Uterus (tissue), 4 donors: ENCODE results near the gene TMEM222. TPM values are rescaled to one million over a fixed set of nuclear protein-coding genes. Genes with fewer than 3 reads are reported as not detected.
"Not testable (repeated sequence)": the region's sequence is repeated elsewhere in the genome, so short reads cannot be mapped to it uniquely, and the experiment has no call there.

Experiments used
- DNase-seq, 2 donors: peaks; one replicate each; pipeline ENCODE4 v3.0.0-alpha.2; 2019 to 2020
- H3K27ac ChIP-seq, 2 donors: fragments of 200-600 bp; sonication (generic); 1 replicate in 1 of 2; 2 replicates in 1 of 2; pipeline ENCODE4 v1.5.1; 2016 to 2018
- H3K27me3 ChIP-seq, 2 donors: fragments of 200-600 bp; sonication (generic); one replicate each; pipeline ENCODE4 v1.5.1; 2018 to 2019; ENCODE audit warnings: control low read depth in 1 of 2
- H3K36me3 ChIP-seq, 2 donors: fragments of 200-600 bp; sonication (generic); one replicate each; pipeline ENCODE4 v1.5.1; 2019; ENCODE audit warnings: control low read depth in 1 of 2
- H3K4me1 ChIP-seq, 2 donors: fragments of 200-600 bp; sonication (generic); one replicate each; pipeline ENCODE4 v1.5.1; 2018 to 2019; ENCODE audit warnings: control low read depth in 1 of 2
- H3K4me3 ChIP-seq, 2 donors: fragments of 200-600 bp; sonication (generic); 1 replicate in 1 of 2; 2 replicates in 1 of 2; pipeline ENCODE4 v1.5.1; 2018 to 2019; ENCODE audit warnings: mild to moderate bottlenecking in 1 of 2
- H3K9me3 ChIP-seq, 2 donors: fragments of 200-600 bp; sonication (generic); one replicate each; pipeline ENCODE4 v1.5.1; 2019; ENCODE audit warnings: control low read depth in 1 of 2
- POLR2A ChIP-seq, 2 donors: fragments of 450-650 bp; IDR thresholded peaks; one replicate each; pipeline ENCODE4 v1.6.1; 2016; ENCODE audit warnings: antibody characterized with exemption in 2 of 2, mild to moderate bottlenecking in 1 of 2, moderate library complexity in 1 of 2
- intact Hi-C: fragments of 100-400 bp; cut with DNase I; formaldehyde crosslinking; loops from one replicate; pipeline ENCODE4 v1.15.1; 2023; ENCODE audit warnings: low total_unique reads
- total RNA-seq, 4 donors: library from RNA; depleted of rRNA in 3 of 4; stranded (reverse); fragments of >200 nt in 3 of 4; gene quantifications; one replicate each; pipeline versions ENCODE4 v1.1.0 to v1.2.4, GENCODE V29; 2014 to 2023
- TF ChIP-seq, protein P1 (sequence below), 4 experiments: fragments of 200-600 bp in 2 of 4; fragments of 450-650 bp in 2 of 4; sonication (generic) in 2 of 4; IDR thresholded peaks; one replicate each; pipeline ENCODE4 v1.5.1; 2016 to 2019; ENCODE audit warnings: antibody characterized with exemption in 4 of 4, mild to moderate bottlenecking in 2 of 4, moderate library complexity in 1 of 4
- donor health status: DM: yes; HTN: yes; CAD: no.

The TMEM222 gene
- total RNA-seq, 4 donors from 2014 or later: 9.7 to 43.9 (median 18.6) TPM

DNA sequence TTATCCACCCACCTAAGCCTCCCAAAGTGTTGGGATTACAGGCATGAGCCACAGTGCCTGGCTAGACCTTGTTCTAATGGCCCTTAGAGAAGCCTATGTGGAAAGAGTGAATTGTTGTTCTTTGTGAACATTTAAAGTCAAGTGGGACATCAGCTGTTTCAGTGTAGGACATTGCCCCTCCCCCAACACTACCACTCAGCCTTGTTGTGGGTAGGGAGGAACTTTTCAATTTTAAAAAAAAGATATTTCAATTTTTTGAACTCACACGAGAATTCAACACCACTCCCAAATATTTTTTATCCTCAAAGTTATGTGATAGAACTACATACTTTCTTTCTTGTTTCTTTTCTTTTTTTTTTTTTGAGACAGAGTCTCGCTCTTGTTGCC lies 36.7 kb upstream of the TMEM222 start:
- Histone ChIP-seq H3K4me3 (no peak overlapping the region), H3K27me3 (no peaks in the 10 kb centered on the region), H3K27ac (no peak overlapping the region), H3K36me3 (no peaks in the 10 kb centered on the region), H3K4me1 (no peaks in the 10 kb centered on the region), H3K9me3 (no peaks in the 10 kb centered on the region)
- intact Hi-C loops: loop anchor here (10.0 kb wide), 1 partner anchor 240 kb away; no protein-coding TSS in a partner anchor
- DNase-seq: no peak
- TF ChIP-seq, protein P1, sequence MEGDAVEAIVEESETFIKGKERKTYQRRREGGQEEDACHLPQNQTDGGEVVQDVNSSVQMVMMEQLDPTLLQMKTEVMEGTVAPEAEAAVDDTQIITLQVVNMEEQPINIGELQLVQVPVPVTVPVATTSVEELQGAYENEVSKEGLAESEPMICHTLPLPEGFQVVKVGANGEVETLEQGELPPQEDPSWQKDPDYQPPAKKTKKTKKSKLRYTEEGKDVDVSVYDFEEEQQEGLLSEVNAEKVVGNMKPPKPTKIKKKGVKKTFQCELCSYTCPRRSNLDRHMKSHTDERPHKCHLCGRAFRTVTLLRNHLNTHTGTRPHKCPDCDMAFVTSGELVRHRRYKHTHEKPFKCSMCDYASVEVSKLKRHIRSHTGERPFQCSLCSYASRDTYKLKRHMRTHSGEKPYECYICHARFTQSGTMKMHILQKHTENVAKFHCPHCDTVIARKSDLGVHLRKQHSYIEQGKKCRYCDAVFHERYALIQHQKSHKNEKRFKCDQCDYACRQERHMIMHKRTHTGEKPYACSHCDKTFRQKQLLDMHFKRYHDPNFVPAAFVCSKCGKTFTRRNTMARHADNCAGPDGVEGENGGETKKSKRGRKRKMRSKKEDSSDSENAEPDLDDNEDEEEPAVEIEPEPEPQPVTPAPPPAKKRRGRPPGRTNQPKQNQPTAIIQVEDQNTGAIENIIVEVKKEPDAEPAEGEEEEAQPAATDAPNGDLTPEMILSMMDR (IDR thresholded peaks at IDR 0.05): no peak
- no peak for TF ChIP-seq POLR2A (IDR thresholded peaks at IDR 0.05)

DNA sequence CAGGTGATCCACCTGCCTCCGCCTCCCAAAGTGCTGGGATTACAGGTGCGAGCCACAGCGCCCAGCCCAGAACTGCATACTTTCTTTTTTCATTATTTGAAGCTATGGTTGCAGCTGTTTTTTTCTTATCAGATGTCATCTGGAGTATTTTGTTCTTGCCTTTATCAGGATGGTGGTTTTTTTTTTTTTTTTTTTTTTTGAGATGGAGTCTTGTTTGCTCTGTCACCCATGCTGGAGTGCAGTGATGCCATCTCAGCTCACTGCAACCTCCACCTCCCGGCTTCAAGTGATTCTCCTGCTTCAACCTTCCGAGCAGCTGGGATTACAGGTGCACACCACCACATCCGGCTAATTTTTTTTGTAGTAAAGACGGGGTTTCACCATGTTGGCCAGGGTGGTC lies 36.1 kb upstream of the TMEM222 start:
- not testable (repeated sequence) for DNase-seq, H3K36me3 ChIP-seq, H3K4me3 ChIP-seq, H3K27me3 ChIP-seq, H3K4me1 ChIP-seq, H3K9me3 ChIP-seq, H3K27ac ChIP-seq
- intact Hi-C loops: loop anchor here (10.0 kb wide), 1 partner anchor 241 kb away; no protein-coding TSS in a partner anchor

DNA sequence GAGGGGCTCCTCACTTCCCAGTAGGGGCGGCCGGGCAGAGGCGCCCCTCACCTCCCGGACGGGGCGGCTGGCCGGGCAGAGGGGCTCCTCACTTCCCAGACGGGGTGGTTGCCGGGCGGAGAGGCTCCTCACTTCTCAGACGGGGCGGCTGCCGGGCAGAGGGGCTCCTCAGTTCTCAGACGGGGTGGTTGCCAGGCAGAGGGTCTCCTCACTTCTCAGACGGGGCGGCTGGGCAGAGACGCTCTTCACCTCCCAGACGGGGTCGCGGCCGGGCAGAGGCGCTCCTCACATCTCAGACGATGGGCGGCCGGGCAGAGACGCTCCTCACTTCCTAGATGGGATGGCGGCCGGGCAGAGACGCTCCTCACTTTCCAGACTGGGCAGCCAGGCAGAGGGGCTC lies 32.8 kb upstream of the TMEM222 start:
- not testable (repeated sequence) for DNase-seq, H3K27ac ChIP-seq, H3K4me3 ChIP-seq, H3K27me3 ChIP-seq, H3K36me3 ChIP-seq, H3K4me1 ChIP-seq, H3K9me3 ChIP-seq
- intact Hi-C loops: loop anchor here (10.0 kb wide), 1 partner anchor 244 kb away; no protein-coding TSS in a partner anchor

DNA sequence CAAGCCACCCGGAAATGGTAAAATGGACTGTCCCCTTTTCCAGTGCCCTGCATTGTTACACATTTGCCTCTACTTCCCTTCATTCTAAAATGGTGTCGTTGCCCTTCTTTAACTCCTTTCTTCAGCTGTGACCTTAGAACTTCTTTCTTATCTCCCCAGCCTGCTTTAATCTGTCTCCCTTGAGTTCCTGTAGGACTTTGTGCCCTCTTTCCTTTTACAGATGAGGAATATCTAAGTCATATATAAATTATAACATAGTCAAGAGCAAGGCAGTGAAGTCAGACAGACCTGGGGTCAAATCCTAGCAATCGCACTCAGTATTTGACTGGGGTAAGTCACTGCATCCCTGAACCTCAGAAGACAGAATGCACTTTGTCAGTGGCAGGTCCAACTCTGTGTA lies 31.4 kb upstream of the TMEM222 start:
- Histone ChIP-seq H3K36me3 (no peaks in the 10 kb centered on the region), H3K27me3 (no peaks in the 10 kb centered on the region), H3K9me3 (no peaks in the 10 kb centered on the region), H3K27ac (no peak overlapping the region), H3K4me3 (no peak overlapping the region), H3K4me1 (no peaks in the 10 kb centered on the region)
- no peak for TF ChIP-seq POLR2A (IDR thresholded peaks at IDR 0.05)
- TF ChIP-seq, protein P1 (IDR thresholded peaks at IDR 0.05): no peak
- no peak for DNase-seq
- intact Hi-C loops: no loop called here

DNA sequence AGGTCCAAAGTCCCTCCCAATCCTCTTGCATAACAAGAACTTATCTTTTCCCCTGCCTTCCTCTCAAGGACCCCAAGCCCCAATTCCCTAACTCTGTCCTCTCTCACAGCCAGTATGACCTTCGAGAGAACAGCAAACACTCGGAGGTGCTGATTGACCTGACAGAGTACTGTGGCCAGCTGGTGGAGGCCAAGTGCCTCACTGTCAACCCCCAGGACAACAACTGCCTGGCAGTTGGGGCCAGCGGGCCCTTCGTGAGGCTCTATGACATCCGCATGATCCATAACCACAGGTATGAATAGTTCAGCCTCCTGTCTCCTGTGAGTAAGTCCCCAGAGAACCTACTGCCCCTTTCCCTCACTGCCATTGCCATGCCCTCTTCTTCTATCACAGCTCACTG lies 29.9 kb upstream of the TMEM222 start:
- intact Hi-C loops: no loop called here
- Histone ChIP-seq H3K9me3 (no peaks in the 10 kb centered on the region), H3K36me3 (no peaks in the 10 kb centered on the region), H3K4me1 (no peaks in the 10 kb centered on the region), H3K27me3 (no peaks in the 10 kb centered on the region), H3K27ac (no peak overlapping the region), H3K4me3 (no peak overlapping the region)
- no peak for DNase-seq
- TF ChIP-seq, protein P1 (IDR thresholded peaks at IDR 0.05): no peak

DNA sequence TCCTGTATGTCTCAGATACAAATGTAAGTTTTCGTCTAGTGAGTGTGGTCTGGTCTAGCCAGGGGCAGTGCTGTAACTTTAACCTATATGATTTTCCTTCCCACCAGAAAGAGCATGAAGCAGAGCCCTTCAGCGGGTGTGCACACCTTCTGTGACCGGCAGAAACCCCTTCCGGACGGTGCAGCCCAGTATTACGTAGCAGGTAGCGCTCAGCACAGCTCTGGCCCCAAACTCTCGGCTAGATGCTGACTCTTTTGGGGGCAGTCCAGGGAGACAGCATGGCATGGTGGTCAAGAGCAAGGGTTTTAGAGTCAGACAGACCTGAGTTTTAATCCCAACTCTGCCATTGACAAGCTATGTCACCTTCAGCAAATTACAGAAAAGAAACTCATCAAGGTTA lies 28.0 kb upstream of the TMEM222 start:
- DNase-seq: no peak
- H3K4me3 ChIP-seq: no peak overlapping the region
- H3K4me1 ChIP-seq: peaks cover 0 to 3% of the 10 kb centered on the region in 2 donors
- H3K9me3 ChIP-seq: no peaks in the 10 kb centered on the region
- H3K36me3 ChIP-seq: no peaks in the 10 kb centered on the region
- no peak for TF ChIP-seq POLR2A (IDR thresholded peaks at IDR 0.05)
- TF ChIP-seq, protein P1 (IDR thresholded peaks at IDR 0.05): no peak
- intact Hi-C loops: no loop called here
- no peak overlapping the region for H3K27ac ChIP-seq
- H3K27me3 ChIP-seq: no peaks in the 10 kb centered on the region
